Adipocyte (in vitro differentiated cells): ENCODE data around the gene RNLS.

Source experiments
- DNase-seq: peaks from one replicate; pipeline ENCODE4 v3.0.0-alpha.2; 2015; ENCODE audit warnings: low read depth
- H3K27me3 ChIP-seq: replicated peaks from 2 replicates; pipeline ENCODE4 v1.7.0; 2013; ENCODE audit warnings: mild to moderate bottlenecking, low read length, moderate library complexity; ENCODE audit not compliant: control insufficient read depth, insufficient read depth
- H3K36me3 ChIP-seq: 2 replicates; pipeline ENCODE4 v1.7.0; 2013; ENCODE audit warnings: low read length, mild to moderate bottlenecking, moderate library complexity; ENCODE audit not compliant: control insufficient read depth, insufficient read depth, severe bottlenecking
- H3K4me1 ChIP-seq: 2 replicates; pipeline ENCODE4 v1.7.0; 2013; ENCODE audit warnings: mild to moderate bottlenecking, low read length, moderate library complexity; ENCODE audit not compliant: control insufficient read depth, insufficient read depth
- H3K4me3 ChIP-seq: 2 replicates; pipeline ENCODE4 v1.7.0; 2013; ENCODE audit warnings: mild to moderate bottlenecking, low read length, moderate library complexity
- H3K9ac ChIP-seq: 2 replicates; pipeline ENCODE4 v1.7.0; 2013; ENCODE audit warnings: mild to moderate bottlenecking, low read length, moderate library complexity
- H3K9me3 ChIP-seq: 2 replicates; pipeline ENCODE4 v1.7.0; 2013; ENCODE audit warnings: mild to moderate bottlenecking, low read length, moderate library complexity; ENCODE audit not compliant: control insufficient read depth

The RNLS gene

GRCh38 chr10:88244781-88245625 lies 338.1 kb downstream of the RNLS start:
- Histone ChIP-seq H3K9me3 (no peaks in the 10 kb centered on the region), H3K4me3 (peak overlapping the region; percentile 61), H3K27me3 (no peaks in the 10 kb centered on the region), H3K36me3 (no peaks in the 10 kb centered on the region), H3K4me1 (peaks cover 49% of the 10 kb centered on the region), H3K9ac (peak overlapping the region; percentile 79)
- no peak for DNase-seq

DNA sequence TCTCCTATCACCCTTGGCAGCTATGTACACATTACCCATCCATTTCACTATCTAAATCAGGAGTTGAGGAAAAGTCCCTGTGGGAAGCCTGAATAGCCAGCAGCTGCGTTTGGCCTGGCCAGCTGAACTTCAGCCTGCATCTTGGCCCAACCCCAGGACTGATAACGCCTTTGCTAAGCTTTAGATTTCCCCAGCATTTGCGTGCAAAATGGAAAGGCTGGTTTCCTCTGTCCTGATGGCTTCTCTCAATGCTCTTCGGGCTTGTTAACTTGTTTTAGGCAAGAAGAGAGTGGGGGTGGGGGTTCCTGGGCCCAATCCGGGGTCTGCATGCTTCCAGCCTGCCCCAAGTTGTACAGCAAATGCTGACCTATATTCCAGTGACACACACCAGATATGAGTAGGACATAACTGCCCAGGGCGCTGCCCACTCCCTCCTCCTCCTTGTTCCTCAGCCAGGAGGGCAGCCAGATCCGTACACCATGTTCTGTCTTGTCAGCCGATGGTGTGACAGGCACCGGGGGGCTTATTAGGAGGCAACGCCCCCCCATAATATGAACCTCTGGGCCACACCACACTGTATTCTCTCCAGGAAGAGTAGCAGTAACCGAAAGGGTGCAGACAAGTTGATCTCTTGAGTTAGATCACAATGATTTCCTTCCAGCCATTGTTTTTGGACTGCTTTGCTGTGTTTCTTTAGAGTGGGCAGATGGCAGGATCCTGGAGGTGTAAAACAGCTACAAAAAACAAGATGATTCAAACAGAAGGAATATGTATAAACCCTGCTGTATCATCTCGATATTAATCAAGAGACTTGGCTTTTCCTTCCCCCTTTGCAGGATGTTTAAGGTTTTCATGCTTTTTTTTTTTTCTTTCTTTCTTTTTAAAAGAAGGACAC lies 339.0 kb downstream of the RNLS start:
- Histone ChIP-seq H3K36me3 (no peaks in the 10 kb centered on the region), H3K27me3 (no peaks in the 10 kb centered on the region), H3K4me3 (peak overlapping the region; percentile 61), H3K4me1 (peaks cover 56% of the 10 kb centered on the region), H3K9ac (peak overlapping the region; percentile 79), H3K9me3 (no peaks in the 10 kb centered on the region)
- DNase-seq = no peak

DNA sequence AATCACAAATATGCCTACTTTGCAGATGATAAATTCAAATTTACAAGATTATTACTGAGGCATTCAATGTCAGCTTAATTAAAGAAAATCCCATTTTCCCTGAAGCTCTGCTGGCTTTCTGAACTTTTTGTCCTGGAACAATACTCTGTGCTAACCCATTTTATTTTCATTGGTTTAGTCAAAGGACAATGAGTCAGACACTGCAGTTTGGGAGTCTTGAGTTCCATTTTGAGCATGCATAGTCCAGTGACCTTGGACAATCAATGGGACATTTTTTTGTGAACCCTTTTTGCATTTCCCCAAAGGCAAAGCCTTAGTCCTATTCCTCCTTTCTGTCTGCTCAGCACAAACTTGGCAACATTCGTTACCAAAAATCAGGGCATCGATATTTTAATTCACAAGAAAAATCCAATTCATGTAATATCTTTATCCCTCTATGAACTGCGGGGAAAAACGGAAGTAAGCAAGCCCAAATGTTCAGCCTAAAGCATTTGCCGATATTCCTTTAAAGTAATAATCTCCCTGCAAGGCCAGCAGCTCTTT lies 339.8 kb downstream of the RNLS start:
- Histone ChIP-seq H3K4me3 (peak overlapping the region; percentile 61), H3K27me3 (no peaks in the 10 kb centered on the region)
- DNase-seq = no peak

DNA sequence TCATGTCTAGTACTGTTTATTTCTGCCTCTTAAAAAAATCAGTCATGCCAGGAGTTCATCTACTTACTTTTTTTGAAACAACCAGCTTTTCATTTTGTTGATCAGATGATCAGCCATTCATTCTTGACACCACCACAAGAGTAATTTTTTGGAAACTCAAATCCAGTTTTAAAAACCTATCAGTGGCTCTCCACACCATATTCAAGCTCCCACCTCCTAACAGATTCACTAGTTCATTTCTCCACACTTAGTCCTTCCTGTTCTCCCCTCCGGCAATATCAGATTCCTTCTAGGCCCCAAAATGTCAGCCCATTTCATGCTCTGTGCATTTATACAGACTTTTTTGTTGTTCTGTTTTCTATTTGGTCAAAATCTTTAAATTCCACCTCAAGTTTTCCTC lies 341.6 kb downstream of the RNLS start:
- Histone ChIP-seq H3K4me3 (no peak overlapping the region), H3K9ac (no peak overlapping the region), H3K4me1 (peaks cover 74% of the 10 kb centered on the region), H3K9me3 (no peaks in the 10 kb centered on the region), H3K36me3 (no peaks in the 10 kb centered on the region), H3K27me3 (no peaks in the 10 kb centered on the region)
- DNase-seq = no peak

More for the DNA sequence above, 339.8 kb downstream of the RNLS start:
- H3K9me3 ChIP-seq = no peaks in the 10 kb centered on the region
- no peaks in the 10 kb centered on the region for H3K36me3 ChIP-seq
- peaks cover 64% of the 10 kb centered on the region for H3K4me1 ChIP-seq
- H3K9ac ChIP-seq = peak overlapping the region; percentile 79

- Histone ChIP-seq H3K36me3 (no peaks in the 10 kb centered on the region), H3K27me3 (no peaks in the 10 kb centered on the region), H3K9ac (peak overlapping the region; percentile 61), H3K9me3 (no peaks in the 10 kb centered on the region), H3K4me3 (no peak overlapping the region), H3K4me1 (peaks cover 66% of the 10 kb centered on the region)
- DNase-seq = no peak
Measured at GRCh38 chr10:88239212-88239611, 343.9 kb downstream of the RNLS start.

DNA sequence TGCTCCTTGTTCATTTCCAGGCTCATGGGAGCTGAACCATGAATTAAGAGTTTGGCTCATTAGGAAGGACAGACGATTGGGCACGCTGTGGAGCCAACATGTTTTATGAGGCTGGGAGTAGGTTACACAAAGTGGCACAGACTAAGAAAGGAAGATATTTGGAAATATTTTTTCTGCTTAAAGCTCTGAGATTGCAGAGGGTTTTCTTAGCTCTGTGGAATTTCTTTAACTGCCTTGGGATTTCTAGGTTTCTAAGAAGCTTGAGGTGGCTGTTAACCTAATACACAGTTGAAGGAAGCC lies 344.6 kb downstream of the RNLS start:
- Histone ChIP-seq H3K4me1 (peaks cover 59% of the 10 kb centered on the region), H3K9ac (peak overlapping the region; percentile 61), H3K9me3 (no peaks in the 10 kb centered on the region), H3K27me3 (no peaks in the 10 kb centered on the region), H3K36me3 (no peaks in the 10 kb centered on the region), H3K4me3 (peak overlapping the region; percentile 16)
- DNase-seq = peak; percentile 12

DNA sequence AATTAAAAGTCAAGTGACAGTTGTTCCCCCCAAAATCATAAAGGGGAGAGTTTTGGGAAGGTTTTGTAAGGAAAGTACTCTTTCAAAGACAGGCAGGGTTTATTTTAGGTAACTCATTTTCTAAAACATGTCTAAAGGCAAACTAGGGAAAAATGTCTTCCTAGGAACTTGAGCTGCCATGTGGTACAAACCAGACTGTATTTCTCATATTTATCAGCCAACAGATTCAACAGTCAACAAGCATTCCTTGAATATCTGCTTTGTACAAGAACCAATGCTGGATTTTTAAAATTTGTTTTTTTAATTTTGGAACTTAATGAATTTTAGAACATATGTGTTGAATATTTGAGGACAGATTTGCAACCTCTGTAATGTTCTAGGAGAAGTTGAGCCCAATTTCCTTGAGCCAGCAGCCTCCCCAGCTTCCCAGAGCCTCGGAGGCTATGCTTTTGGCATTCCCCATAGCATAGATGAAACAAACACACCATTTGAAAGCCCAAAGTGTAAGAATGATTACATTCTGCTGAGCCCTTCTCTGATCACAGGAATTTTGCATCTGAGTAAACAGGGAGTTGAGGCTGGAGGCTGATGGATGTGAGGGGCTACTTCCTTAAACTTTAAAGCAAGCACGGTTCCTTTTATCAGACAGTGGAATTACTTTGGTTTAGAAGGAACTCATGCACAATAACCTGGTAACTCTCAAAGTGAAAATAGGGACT lies 345.1 kb downstream of the RNLS start:
- Histone ChIP-seq H3K9me3 (no peaks in the 10 kb centered on the region), H3K4me3 (peak overlapping the region; percentile 16), H3K36me3 (no peaks in the 10 kb centered on the region), H3K4me1 (peaks cover 56% of the 10 kb centered on the region), H3K9ac (peak overlapping the region; percentile 61), H3K27me3 (no peaks in the 10 kb centered on the region)
- DNase-seq = peak; percentile 19

GRCh38 chr10:88236121-88236743 lies 346.9 kb downstream of the RNLS start:
- H3K4me1 ChIP-seq = peaks cover 57% of the 10 kb centered on the region
- no peaks in the 10 kb centered on the region for H3K27me3 ChIP-seq
- no peak for DNase-seq
- H3K36me3 ChIP-seq = no peaks in the 10 kb centered on the region
- H3K9ac ChIP-seq = no peak overlapping the region
- no peak overlapping the region for H3K4me3 ChIP-seq
- no peaks in the 10 kb centered on the region for H3K9me3 ChIP-seq

GRCh38 chr10:88234297-88234696 lies 348.8 kb downstream of the RNLS start:
- DNase-seq = no peak
- Histone ChIP-seq H3K9me3 (no peaks in the 10 kb centered on the region), H3K4me3 (no peak overlapping the region), H3K27me3 (no peaks in the 10 kb centered on the region), H3K9ac (no peak overlapping the region), H3K4me1 (peaks cover 52% of the 10 kb centered on the region), H3K36me3 (no peaks in the 10 kb centered on the region)

GRCh38 chr10:88233870-88234269 lies 349.2 kb downstream of the RNLS start:
- DNase-seq = no peak
- Histone ChIP-seq H3K9me3 (no peaks in the 10 kb centered on the region), H3K27me3 (no peaks in the 10 kb centered on the region), H3K4me3 (no peak overlapping the region), H3K9ac (no peak overlapping the region), H3K4me1 (peaks cover 48% of the 10 kb centered on the region), H3K36me3 (no peaks in the 10 kb centered on the region)
